ENCODE results near the gene PHACTR2.

Gene PHACTR2

GRCh38 chr6:143772116-143773086 lies 94.6 kb downstream of the PHACTR2 start:
- Histone ChIP-seq H3K27me3 (ENCODE audit: insufficient read depth, low read depth, severe bottlenecking) (no peaks in the 10 kb centered on the region), H3K36me3 (no peaks in the 10 kb centered on the region; the same call in none of the 2 replicates), H3K9me3 (ENCODE audit: severe bottlenecking) (no peaks in the 10 kb centered on the region), H3K4me3 (ENCODE audit: low read depth, low read length) (no peak overlapping the region), H3K27ac (no peak overlapping the region)
- TF ChIP-seq CTCF (IDR thresholded peaks at IDR 0.05; ENCODE audit: low read depth, low read length): no peak
- no peak for DNase-seq

- Histone ChIP-seq H3K27ac (no peak overlapping the region), H3K27me3 (ENCODE audit: insufficient read depth, low read depth, severe bottlenecking) (no peaks in the 10 kb centered on the region), H3K9me3 (ENCODE audit: severe bottlenecking) (no peaks in the 10 kb centered on the region), H3K36me3 (no peaks in the 10 kb centered on the region; the same call in 1 of the 2 replicates), H3K4me3 (ENCODE audit: low read depth, low read length) (no peak overlapping the region)
- no peak for DNase-seq
- no peak for TF ChIP-seq CTCF (IDR thresholded peaks at IDR 0.05; ENCODE audit: low read depth, low read length)
Observed at GRCh38 chr6:143773506-143774150, 95.9 kb downstream of the PHACTR2 start.

- DNase-seq: no peak
- Histone ChIP-seq H3K4me3 (ENCODE audit: low read depth, low read length) (no peak overlapping the region), H3K27me3 (ENCODE audit: insufficient read depth, low read depth, severe bottlenecking) (no peaks in the 10 kb centered on the region), H3K27ac (no peak overlapping the region), H3K36me3 (no peaks in the 10 kb centered on the region), H3K9me3 (ENCODE audit: severe bottlenecking) (no peaks in the 10 kb centered on the region)
- TF ChIP-seq CTCF (IDR thresholded peaks at IDR 0.05; ENCODE audit: low read depth, low read length): no peak
Observed at GRCh38 chr6:143774347-143774746, 96.6 kb downstream of the PHACTR2 start.

- no peak overlapping the region for H3K27ac ChIP-seq
- H3K27me3 ChIP-seq (ENCODE audit: insufficient read depth, low read depth, severe bottlenecking): no peaks in the 10 kb centered on the region
- no peaks in the 10 kb centered on the region for H3K36me3 ChIP-seq
- no peak overlapping the region for H3K4me3 ChIP-seq (ENCODE audit: low read depth, low read length)
- no peak for TF ChIP-seq CTCF (IDR thresholded peaks at IDR 0.05; ENCODE audit: low read depth, low read length)
- DNase-seq: no peak
- H3K9me3 ChIP-seq (ENCODE audit: severe bottlenecking): no peaks in the 10 kb centered on the region
Observed at GRCh38 chr6:143775336-143775735, 97.6 kb downstream of the PHACTR2 start.

- no peak for DNase-seq
- H3K9me3 ChIP-seq (ENCODE audit: severe bottlenecking): no peaks in the 10 kb centered on the region
- H3K27ac ChIP-seq: no peak overlapping the region
- no peak overlapping the region for H3K4me3 ChIP-seq (ENCODE audit: low read depth, low read length)
- H3K36me3 ChIP-seq: no peaks in the 10 kb centered on the region
- H3K27me3 ChIP-seq (ENCODE audit: insufficient read depth, low read depth, severe bottlenecking): no peaks in the 10 kb centered on the region
- TF ChIP-seq CTCF (IDR thresholded peaks at IDR 0.05; ENCODE audit: low read depth, low read length): no peak
Observed at GRCh38 chr6:143778926-143779325, 101.2 kb downstream of the PHACTR2 start.

All from WERI-Rb-1 (cell line).